HepG2 (cell line): ENCODE measurements around the gene COASY. TPM values are rescaled to one million over a fixed set of nuclear protein-coding genes. Genes with fewer than 3 reads are reported as not detected.
A peak's percentile ranks its signal among the peaks of the same experiment; 100 is the strongest.

Experiments
- ATAC-seq: fragments of 200-7000 bp; cut with Tn5 transposase; 3 replicates; pipeline ENCODE4 v1.9.1; 2020; ENCODE audit warnings: mild to moderate bottlenecking, moderate library complexity
- BruUV-seq: library from RNA; stranded (reverse); fragments of 400-500 nt; replicated peaks from 2 replicates; lab custom pipeline; 2021; lab: Mats Ljungman, UMichigan
- CTCF ChIA-PET: fragments of 300-600 bp; formaldehyde crosslinking; extraction: SDS; loops from one replicate; lab custom pipeline; 2021; ENCODE audit warnings: low total read pairs, inconsistent platforms, low intra/inter-chr PET ratio; lab: Yijun Ruan, JAX
- POLR2A ChIA-PET: fragments of 350-600 bp; sonication (Branson Sonifier 250); formaldehyde crosslinking; loops from one replicate; lab custom pipeline; 2020; ENCODE audit warnings: antibody characterized with exemption, inconsistent platforms; lab: Yijun Ruan, JAX
- DNase-seq: peaks from one replicate; pipeline ENCODE4 v3.0.0-alpha.2; 2015; ENCODE audit warnings: low spot score
- FAIRE-seq: peaks from 3 replicates; lab custom pipeline; 2011; peaks lifted over from hg19 to GRCh38; lab: Jason Lieb, UNC
- H2AFZ ChIP-seq: one replicate; pipeline ENCODE4 v1.6.1; 2011; ENCODE audit warnings: low read length, inconsistent platforms
- H3K27ac ChIP-seq: fragments of 300-600 bp; 3 replicates; pipeline ENCODE4 v1.8.0; 2011; ENCODE audit warnings: mixed run types, mild to moderate bottlenecking, mixed read lengths, low read length, inconsistent platforms; ENCODE audit not compliant: insufficient read depth; ENCODE audit errors: extremely low read length
- H3K27me3 ChIP-seq, 2 experiments: fragments of 200-600 bp in 1 of 2; 2 replicates in 1 of 2; 3 replicates in 1 of 2; pipeline versions ENCODE4 v1.6.0 to v1.8.0; 2011; ENCODE audit warnings: low read length in 2 of 2, mild to moderate bottlenecking in 2 of 2, moderate library complexity in 2 of 2, inconsistent platforms in 1 of 2; ENCODE audit not compliant: insufficient read depth in 2 of 2, control insufficient read depth in 1 of 2
- H3K36me3 ChIP-seq, 2 experiments: fragments of 200-600 bp in 1 of 2; replicated peaks in 1 of 2; 2 replicates in 1 of 2; 3 replicates in 1 of 2; pipeline versions ENCODE4 v1.5.1 to v1.8.0; 2011; ENCODE audit warnings: low read length in 2 of 2, inconsistent platforms in 1 of 2; ENCODE audit not compliant: insufficient read depth in 2 of 2, control insufficient read depth in 1 of 2
- H3K4me1 ChIP-seq: 2 replicates; pipeline ENCODE4 v1.5.1; 2012; ENCODE audit warnings: low read length, inconsistent platforms; ENCODE audit not compliant: insufficient read depth
- H3K4me2 ChIP-seq: 2 replicates; pipeline ENCODE4 v1.6.0; 2011; ENCODE audit warnings: low read depth, low read length, inconsistent platforms
- H3K4me3 ChIP-seq, 3 experiments: fragments of 200-600 bp in 1 of 3; sonication (generic), shearing (Covaris generic) in 1 of 3; replicated peaks in 1 of 3; 2 replicates each; pipeline ENCODE4 v1.5.1; 2011 to 2016; ENCODE audit warnings: low read length in 3 of 3, inconsistent platforms in 2 of 3, low read depth in 2 of 3, mild to moderate bottlenecking in 2 of 3, control low read depth in 1 of 3, mixed read lengths in 1 of 3; ENCODE audit not compliant: insufficient read depth in 1 of 3
- H3K79me2 ChIP-seq: one replicate; pipeline ENCODE4 v1.6.1; 2011; ENCODE audit warnings: low read length, inconsistent platforms; ENCODE audit not compliant: insufficient read depth
- H3K9ac ChIP-seq: 2 replicates; pipeline ENCODE4 v1.6.0; 2011; ENCODE audit warnings: mild to moderate bottlenecking, low read depth, low read length, inconsistent platforms; ENCODE audit not compliant: insufficient read depth
- H3K9me3 ChIP-seq: 2 replicates; pipeline ENCODE4 v1.5.1; 2012; ENCODE audit warnings: mild to moderate bottlenecking, low read length
- H4K20me1 ChIP-seq: 2 replicates; pipeline ENCODE4 v1.6.0; 2011; ENCODE audit warnings: inconsistent platforms, mild to moderate bottlenecking, low read length, moderate library complexity; ENCODE audit not compliant: insufficient read depth
- AGO1 ChIP-seq: fragments of 200-400 bp; formaldehyde crosslinking; IDR thresholded peaks from 2 replicates; pipeline ENCODE4 v1.6.1; 2017; ENCODE audit warnings: mild to moderate bottlenecking, low read depth, low read length, moderate library complexity; ENCODE audit not compliant: poor library complexity, severe bottlenecking
- AGO2 ChIP-seq: fragments of 200-400 bp; formaldehyde crosslinking; optimal IDR thresholded peaks from 2 replicates; pipeline ENCODE3; 2017; ENCODE audit warnings: mild to moderate bottlenecking, low read depth, low read length, moderate library complexity
- FOXP1 ChIP-seq, 2 experiments: fragments of 450-650 bp in 1 of 2; IDR thresholded peaks; 2 replicates each; pipeline ENCODE4 v1.6.1; 2017 to 2018; ENCODE audit warnings: antibody characterized with exemption in 1 of 2
- KDM5B ChIP-seq: sonication (generic); formaldehyde crosslinking; IDR thresholded peaks from 2 replicates; pipeline ENCODE4 v1.4.0; 2020; ENCODE audit warnings: missing genetic modification reagents, mild to moderate bottlenecking, borderline replicate concordance
- POLR2G ChIP-seq: fragments of 200-400 bp; formaldehyde crosslinking; IDR thresholded peaks from 2 replicates; pipeline ENCODE4 v1.6.1; 2018; ENCODE audit warnings: mild to moderate bottlenecking, low read depth, low read length, moderate library complexity
- SAP130 ChIP-seq: IDR thresholded peaks from 2 replicates; pipeline ENCODE4 v1.6.1; 2016; ENCODE audit warnings: low read depth
- SIX1 ChIP-seq: sonication (generic); formaldehyde crosslinking; IDR thresholded peaks from 2 replicates; pipeline ENCODE4 v1.4.0; 2020; ENCODE audit warnings: missing genetic modification reagents, borderline replicate concordance
- ZNF550 ChIP-seq: sonication (generic); formaldehyde crosslinking; IDR thresholded peaks from 2 replicates; pipeline ENCODE4 v1.4.0; 2020; ENCODE audit warnings: mild to moderate bottlenecking, missing genetic modification reagents, borderline replicate concordance
- ZNF629 ChIP-seq: sonication (generic); formaldehyde crosslinking; conservative IDR thresholded peaks from 2 replicates; pipeline ENCODE4 v1.5.0; 2020; ENCODE audit warnings: missing genetic modification reagents
- WGBS: methylation state at CpG from one replicate; pipeline ENCODE4 v1.1.6; 2017; ENCODE audit warnings: low lambda C conversion rate; 5-methylcytosine and 5-hydroxymethylcytosine counted together
- in situ Hi-C: cut with HindIII; loops from 2 replicates; pipeline ENCODE4 v1.10.0; 2017; ENCODE audit warnings: low pct_unique_long_range_greater_than_20kb; ENCODE audit not compliant: extremely low pct_ligation_motif_present
- intact Hi-C: fragments of 100-400 bp; cut with micrococcal nuclease; formaldehyde crosslinking; loops from one replicate; pipeline ENCODE4 v1.10.0; 2022; ENCODE audit not compliant: unreplicated experiment
- polyA plus RNA-seq, 8 experiments: library from polyadenylated mRNA; depleted of rRNA in 3 of 8; stranded (reverse) in 7 of 8; unstranded in 1 of 8; fragments of >200 nt; fragmentation: Illumina TruSeq in 4 of 8; extraction: Trizol in 4 of 8; gene quantifications; 2 replicates each; pipeline versions ENCODE4 v1.2.1 to v1.2.3, GENCODE V29; 2011 to 2016; ENCODE audit warnings: low read depth in 4 of 8, missing spikeins in 1 of 8, mixed read lengths in 1 of 8; ENCODE audit not compliant: insufficient read depth in 1 of 8
- total RNA-seq, 5 experiments: library from RNA; depleted of rRNA; stranded (reverse); fragments of >200 nt; fragmentation: Illumina TruSeq; extraction: Trizol; gene quantifications; 2 replicates each; pipeline ENCODE4 v1.2.3, GENCODE V29; 2016; ENCODE audit warnings: low read depth in 1 of 5
- TF ChIP-seq, protein P1 (sequence below): sonication (generic); formaldehyde crosslinking; IDR thresholded peaks from 2 replicates; pipeline ENCODE4 v1.5.0; 2020; ENCODE audit warnings: mild to moderate bottlenecking, missing genetic modification reagents, moderate library complexity

COASY gene
- total and polyA plus RNA-seq, 2 of the 13 experiments (the other 11 are each of a cell fraction or from before 2014, with no cell fraction given): 90.7 to 125 TPM

DNA sequence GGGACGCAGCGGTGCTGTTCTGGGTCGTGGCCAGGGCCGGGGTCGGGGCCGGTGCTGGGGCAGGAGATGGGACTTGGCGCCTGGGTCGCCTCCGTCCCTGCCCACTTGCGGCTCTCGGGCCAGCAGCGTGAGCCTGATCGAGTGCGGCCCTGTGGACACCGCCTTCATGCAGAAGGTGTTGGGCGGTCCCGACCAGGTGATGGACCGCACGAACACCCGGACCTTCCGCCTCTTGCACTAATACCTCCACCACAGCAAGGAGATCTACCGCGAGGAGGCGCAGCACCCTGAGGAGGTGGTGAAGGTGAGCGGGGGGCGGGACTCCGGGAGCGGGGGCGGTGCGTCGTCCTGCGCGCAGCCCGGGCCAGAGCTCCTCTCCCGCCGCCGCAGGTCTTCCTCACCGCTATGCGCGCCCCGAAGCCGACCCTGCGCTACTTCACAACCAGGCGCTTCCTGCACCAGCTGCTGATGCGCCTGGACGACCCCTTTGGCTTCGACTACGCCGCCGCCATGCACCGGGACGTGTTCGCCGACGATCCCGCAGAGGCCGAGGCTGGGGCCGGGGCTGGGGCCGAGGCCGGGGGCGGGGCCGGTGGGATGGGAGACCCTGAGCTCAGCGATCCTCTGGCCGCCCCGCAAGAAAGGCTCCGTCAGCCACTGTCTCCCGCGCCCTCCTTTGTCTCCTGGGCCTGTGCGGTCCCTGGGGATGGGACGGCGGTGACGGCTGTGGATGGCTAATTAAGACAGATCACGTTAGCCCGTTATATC is 13.7 kb upstream of the COASY start (continued):
- TF ChIP-seq, protein P1, sequence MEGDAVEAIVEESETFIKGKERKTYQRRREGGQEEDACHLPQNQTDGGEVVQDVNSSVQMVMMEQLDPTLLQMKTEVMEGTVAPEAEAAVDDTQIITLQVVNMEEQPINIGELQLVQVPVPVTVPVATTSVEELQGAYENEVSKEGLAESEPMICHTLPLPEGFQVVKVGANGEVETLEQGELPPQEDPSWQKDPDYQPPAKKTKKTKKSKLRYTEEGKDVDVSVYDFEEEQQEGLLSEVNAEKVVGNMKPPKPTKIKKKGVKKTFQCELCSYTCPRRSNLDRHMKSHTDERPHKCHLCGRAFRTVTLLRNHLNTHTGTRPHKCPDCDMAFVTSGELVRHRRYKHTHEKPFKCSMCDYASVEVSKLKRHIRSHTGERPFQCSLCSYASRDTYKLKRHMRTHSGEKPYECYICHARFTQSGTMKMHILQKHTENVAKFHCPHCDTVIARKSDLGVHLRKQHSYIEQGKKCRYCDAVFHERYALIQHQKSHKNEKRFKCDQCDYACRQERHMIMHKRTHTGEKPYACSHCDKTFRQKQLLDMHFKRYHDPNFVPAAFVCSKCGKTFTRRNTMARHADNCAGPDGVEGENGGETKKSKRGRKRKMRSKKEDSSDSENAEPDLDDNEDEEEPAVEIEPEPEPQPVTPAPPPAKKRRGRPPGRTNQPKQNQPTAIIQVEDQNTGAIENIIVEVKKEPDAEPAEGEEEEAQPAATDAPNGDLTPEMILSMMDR: peak; percentile 33
- TF ChIP-seq SAP130 (0 out of 2 replicates have a peak, but pooled peaks have one; percentile 17), KDM5B (peak; percentile 35; the same call in 1 of the 2 replicates), AGO1 (peak; percentile 88), FOXP1 (IDR thresholded peaks at IDR 0.05) (no peak), FOXP1 (CRISPR knock-in tag; IDR thresholded peaks at IDR 0.05) (no peak), AGO2 (peak; percentile 87), ZNF550 (no peak)

DNA sequence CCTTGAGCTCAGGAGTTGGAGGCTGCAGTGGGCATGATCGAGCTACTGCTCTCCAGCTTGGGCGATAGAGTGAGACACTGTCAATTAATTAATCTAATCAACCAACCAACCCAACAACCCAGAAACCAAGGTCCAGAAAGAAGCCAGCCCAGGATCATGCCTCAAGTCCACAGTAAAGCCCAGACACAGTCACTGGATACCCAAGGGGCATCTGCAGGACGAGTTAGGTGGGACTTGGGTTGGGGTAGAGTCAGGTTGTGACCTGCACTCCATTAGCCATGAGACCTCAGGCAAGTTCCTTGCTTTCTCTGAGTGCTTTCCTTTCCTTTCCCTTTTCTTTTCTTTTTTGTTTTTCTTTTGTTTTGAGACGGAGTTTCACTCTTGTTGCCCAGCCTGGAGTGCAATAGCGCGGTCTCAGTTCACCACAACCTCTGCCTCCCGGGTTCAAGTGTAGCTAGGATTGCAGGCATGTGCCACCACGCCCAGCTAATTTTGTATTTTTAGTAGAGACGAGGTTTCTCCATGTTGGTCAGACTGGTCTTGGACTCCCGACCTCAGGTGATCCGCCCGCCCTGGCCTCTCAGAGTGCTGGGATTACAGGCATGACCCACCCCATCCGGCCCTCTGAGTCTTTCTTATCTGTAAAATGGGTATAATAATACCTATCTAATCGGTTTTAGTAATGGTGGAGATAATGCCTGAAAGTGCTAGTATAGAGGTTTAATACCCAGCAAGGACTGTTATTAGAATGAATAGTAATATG is 12.8 kb upstream of the COASY start:
- Histone ChIP-seq H4K20me1 (no peaks in the 10 kb centered on the region), H3K27me3 (no peaks in the 10 kb centered on the region; a peak in 1 of 5 replicates), H3K4me3 (no peak overlapping the region), H3K27ac (no peak overlapping the region), H3K9ac (no peak overlapping the region), H3K4me1 (peaks cover 65% of the 10 kb centered on the region), H3K36me3 (0 out of 5 replicates have a peak, but pooled peaks cover 0 to 2% of the 10 kb centered on the region in 2 experiments), H3K9me3 (no peaks in the 10 kb centered on the region), H2AFZ (no peak overlapping the region), H3K79me2 (peaks cover 9% of the 10 kb centered on the region), H3K4me2 (0 out of 2 replicates have a peak overlapping the region, but pooled peaks have one; percentile 6)
- in situ Hi-C loops (no loop called here), intact Hi-C loops (no loop called here)
- DNase-seq (no peak), ATAC-seq (no peak), FAIRE-seq (no peak)
- 87% methylated on average over 14 of the region's 14 CpGs for WGBS
- ChIA-PET CTCF (no interaction called here), POLR2A (interaction anchor here (6.1 kb wide), 1 partner anchor 13 kb away, joined by 45 read pairs; the partner anchor contains the start of gene NAGLU)
- BruUV-seq: no TSS peak
- peak; percentile 23; the same call in 1 of the 2 replicates for TF ChIP-seq POLR2G
- no peak for TF ChIP-seq SIX1
- TF ChIP-seq ZNF629 (CRISPR knock-in tag): peak; percentile 59; the same call in 1 of the 2 replicates
